Esophagus (tissue), 2 donors: ENCODE results near the gene EXOC3. TPM values are rescaled to one million over a fixed set of nuclear protein-coding genes. Genes with fewer than 3 reads are reported as not detected.
A peak's percentile ranks its signal among the peaks of the same experiment; 100 is the strongest.

Experiments
- H3K27ac ChIP-seq, 2 donors: one replicate each; pipeline ENCODE4 v1.5.1; 2013; ENCODE audit warnings: low read depth in 2 of 2, mild to moderate bottlenecking in 2 of 2, inconsistent platforms in 1 of 2, low read length in 1 of 2, moderate library complexity in 1 of 2
- H3K27me3 ChIP-seq, 2 donors: one replicate each; pipeline ENCODE4 v1.6.1; 2013; ENCODE audit warnings: low read length in 2 of 2, control low read depth in 1 of 2, mild to moderate bottlenecking in 1 of 2; ENCODE audit not compliant: insufficient read depth in 2 of 2, control insufficient read depth in 1 of 2
- H3K36me3 ChIP-seq, 2 donors: one replicate each; pipeline ENCODE4 v1.6.1; 2013; ENCODE audit warnings: low read length in 1 of 2; ENCODE audit not compliant: control insufficient read depth in 2 of 2, insufficient read depth in 2 of 2
- H3K4me1 ChIP-seq, 2 donors: one replicate each; pipeline ENCODE4 v1.6.1; 2013; ENCODE audit warnings: low read length in 1 of 2; ENCODE audit not compliant: control insufficient read depth in 2 of 2, insufficient read depth in 2 of 2
- H3K4me3 ChIP-seq, 2 donors: one replicate each; pipeline ENCODE4 v1.5.1; 2013; ENCODE audit warnings: low read length in 2 of 2, mild to moderate bottlenecking in 2 of 2, low read depth in 1 of 2, moderate library complexity in 1 of 2
- H3K9me3 ChIP-seq, 2 donors: one replicate each; pipeline ENCODE4 v1.6.1; 2013; ENCODE audit warnings: mild to moderate bottlenecking in 2 of 2, low read depth in 1 of 2, low read length in 1 of 2, moderate library complexity in 1 of 2; ENCODE audit not compliant: control insufficient read depth in 2 of 2, insufficient read depth in 1 of 2
- WGBS, 2 donors: extraction: QIAGEN DNeasy Blood & Tissue Kit; methylation state at CpG; one replicate each; pipeline ENCODE4 v1.1.7; 2013; 5-methylcytosine and 5-hydroxymethylcytosine counted together
- polyA plus RNA-seq, 2 donors: library from polyadenylated mRNA; stranded (reverse); fragments of 200-250 nt; gene quantifications; one replicate each; pipeline ENCODE4 v1.2.3, GENCODE V29; 2013
- donor health status: healthy with polysubstance abuse.
- donor health status: Bipolar disorder and iron deficiency.

Gene EXOC3
- polyA plus RNA-seq, 2 donors: 40.3 to 49.1 TPM

GRCh38 chr5:476102-476813 lies 33.3 kb downstream of the EXOC3 start:
- Histone ChIP-seq H3K4me3 (peak overlapping the region in 1 of 2 donors; percentile 3), H3K27me3 (peaks cover 0 to 5% of the 10 kb centered on the region in 2 donors)
- 57 to 63% methylated on average over 51 of the region's 51 CpGs for WGBS, 2 donors

GRCh38 chr5:476814-477175 lies 33.8 kb downstream of the EXOC3 start:
- Histone ChIP-seq H3K4me1 (peaks cover 7 to 17% of the 10 kb centered on the region in 2 donors), H3K9me3 (no peaks in the 10 kb centered on the region), H3K27me3 (peaks cover 0 to 5% of the 10 kb centered on the region in 2 donors), H3K4me3 (no peak overlapping the region), H3K27ac (no peak overlapping the region), H3K36me3 (no peaks in the 10 kb centered on the region)
- WGBS, 2 donors: 63 to 70% methylated on average over 9 of the region's 9 CpGs

More at GRCh38 chr5:476102-476813, 33.3 kb downstream of the EXOC3 start:
- H3K27ac ChIP-seq: no peak overlapping the region
- peaks cover 0 to 3% of the 10 kb centered on the region in 2 donors for H3K36me3 ChIP-seq
- peaks cover 7 to 21% of the 10 kb centered on the region in 2 donors for H3K4me1 ChIP-seq
- no peaks in the 10 kb centered on the region for H3K9me3 ChIP-seq

- no peaks in the 10 kb centered on the region for H3K36me3 ChIP-seq
- no peaks in the 10 kb centered on the region for H3K9me3 ChIP-seq
- H3K4me1 ChIP-seq: peaks cover 7 to 14% of the 10 kb centered on the region in 2 donors
- peaks cover 0 to 5% of the 10 kb centered on the region in 2 donors for H3K27me3 ChIP-seq
- H3K27ac ChIP-seq: no peak overlapping the region
- WGBS, 2 donors: 69 to 71% methylated on average over 19 of the region's 19 CpGs
- H3K4me3 ChIP-seq: no peak overlapping the region
Measured at GRCh38 chr5:477247-477646, 34.3 kb downstream of the EXOC3 start.

- Histone ChIP-seq H3K9me3 (no peaks in the 10 kb centered on the region), H3K27me3 (peaks cover 0 to 5% of the 10 kb centered on the region in 2 donors), H3K4me3 (no peak overlapping the region), H3K4me1 (peaks cover 7 to 14% of the 10 kb centered on the region in 2 donors), H3K27ac (no peak overlapping the region), H3K36me3 (no peaks in the 10 kb centered on the region)
- 74 to 83% methylated on average over 13 of the region's 13 CpGs for WGBS, 2 donors
Measured at GRCh38 chr5:477871-478270, 34.9 kb downstream of the EXOC3 start.

GRCh38 chr5:478369-478981 lies 35.5 kb downstream of the EXOC3 start:
- 57 to 58% methylated on average over 17 of the region's 18 CpGs for WGBS, 2 donors
- H3K4me1 ChIP-seq: peaks cover 7 to 16% of the 10 kb centered on the region in 2 donors
- no peak overlapping the region for H3K27ac ChIP-seq
- no peak overlapping the region for H3K4me3 ChIP-seq
- peaks cover 0 to 5% of the 10 kb centered on the region in 2 donors for H3K27me3 ChIP-seq
- H3K9me3 ChIP-seq: no peaks in the 10 kb centered on the region
- H3K36me3 ChIP-seq: no peaks in the 10 kb centered on the region

- WGBS, 2 donors: 64 to 69% methylated on average over 18 of the region's 18 CpGs
- H3K9me3 ChIP-seq: no peaks in the 10 kb centered on the region
- H3K27ac ChIP-seq: no peak overlapping the region
- no peaks in the 10 kb centered on the region for H3K36me3 ChIP-seq
- H3K4me3 ChIP-seq: no peak overlapping the region
- peaks cover 0 to 5% of the 10 kb centered on the region in 2 donors for H3K27me3 ChIP-seq
- peaks cover 7 to 16% of the 10 kb centered on the region in 2 donors for H3K4me1 ChIP-seq
Measured at GRCh38 chr5:478982-479535, 36.1 kb downstream of the EXOC3 start.

- Histone ChIP-seq H3K27me3 (peaks cover 0 to 5% of the 10 kb centered on the region in 2 donors), H3K4me3 (no peak overlapping the region), H3K36me3 (no peaks in the 10 kb centered on the region), H3K27ac (no peak overlapping the region), H3K9me3 (no peaks in the 10 kb centered on the region), H3K4me1 (peaks cover 6 to 15% of the 10 kb centered on the region in 2 donors)
- 78% methylated on average over 34 of the region's 34 CpGs for WGBS, 2 donors
Measured at GRCh38 chr5:479566-480319, 36.8 kb downstream of the EXOC3 start.

- H3K27me3 ChIP-seq: peaks cover 0 to 5% of the 10 kb centered on the region in 2 donors
- no peaks in the 10 kb centered on the region for H3K36me3 ChIP-seq
- no peaks in the 10 kb centered on the region for H3K9me3 ChIP-seq
- no peak overlapping the region for H3K27ac ChIP-seq
- peaks cover 0 to 5% of the 10 kb centered on the region in 2 donors for H3K4me1 ChIP-seq
- 83 to 84% methylated on average over 22 to 23 of the region's 23 CpGs for WGBS, 2 donors
- H3K4me3 ChIP-seq: no peak overlapping the region
Measured at GRCh38 chr5:481347-481746, 38.4 kb downstream of the EXOC3 start.

- Histone ChIP-seq H3K27me3 (peaks cover 0 to 5% of the 10 kb centered on the region in 2 donors), H3K9me3 (no peaks in the 10 kb centered on the region), H3K4me1 (peaks cover 0 to 2% of the 10 kb centered on the region in 2 donors), H3K27ac (no peak overlapping the region), H3K4me3 (no peak overlapping the region), H3K36me3 (no peaks in the 10 kb centered on the region)
- 64 to 78% methylated on average over 21 to 24 of the region's 24 CpGs for WGBS, 2 donors
Measured at GRCh38 chr5:482021-482420, 39.0 kb downstream of the EXOC3 start.
